Kidney capillary endothelial cell (primary cell): ENCODE data around the gene REXO5.

Experiments
- DNase-seq: peaks from one replicate; pipeline ENCODE4 v3.0.0-alpha.2; 2018; ENCODE audit warnings: low spot score

Gene REXO5

DNA sequence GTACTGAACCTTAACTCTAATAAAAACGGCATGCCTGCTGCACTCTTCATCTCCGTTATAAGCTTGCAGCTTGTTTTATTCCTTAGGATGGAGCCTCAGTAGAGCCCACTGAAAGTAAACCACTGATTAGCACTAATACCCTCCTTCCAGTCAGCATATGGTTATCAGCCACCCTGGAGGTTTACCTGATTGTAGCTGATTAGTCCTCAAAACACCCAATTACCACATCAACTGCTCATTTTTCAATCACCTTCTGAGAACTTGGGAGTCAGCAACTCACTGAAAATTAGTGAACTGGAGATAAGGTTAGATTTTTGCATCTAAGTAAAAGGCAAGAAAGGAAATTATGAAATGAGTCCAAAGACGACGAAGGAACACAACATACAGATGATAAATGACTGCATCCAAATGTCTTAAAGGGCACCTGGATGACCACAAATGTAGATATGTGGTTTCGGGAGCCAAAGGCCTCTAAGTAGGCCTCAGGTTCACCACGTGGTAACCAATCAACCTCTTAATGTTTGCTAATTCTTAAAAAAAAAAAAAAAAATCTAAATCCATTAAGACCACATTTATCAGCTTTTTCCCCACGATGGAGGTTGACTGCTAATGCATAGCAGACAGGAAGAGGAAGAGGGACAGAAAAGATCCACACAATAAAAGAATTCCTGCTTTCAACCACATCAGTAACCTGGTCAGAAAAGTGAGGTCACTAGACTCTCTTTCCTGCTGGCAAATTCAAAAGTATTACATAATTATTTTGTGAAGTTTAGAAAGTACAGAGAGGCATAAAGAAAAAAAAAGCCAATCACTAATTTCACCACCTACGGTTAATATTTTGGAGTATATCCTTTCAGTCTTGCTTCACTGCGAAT, 65.9 kb downstream of the REXO5 start:
- DNase-seq = no peak

DNA sequence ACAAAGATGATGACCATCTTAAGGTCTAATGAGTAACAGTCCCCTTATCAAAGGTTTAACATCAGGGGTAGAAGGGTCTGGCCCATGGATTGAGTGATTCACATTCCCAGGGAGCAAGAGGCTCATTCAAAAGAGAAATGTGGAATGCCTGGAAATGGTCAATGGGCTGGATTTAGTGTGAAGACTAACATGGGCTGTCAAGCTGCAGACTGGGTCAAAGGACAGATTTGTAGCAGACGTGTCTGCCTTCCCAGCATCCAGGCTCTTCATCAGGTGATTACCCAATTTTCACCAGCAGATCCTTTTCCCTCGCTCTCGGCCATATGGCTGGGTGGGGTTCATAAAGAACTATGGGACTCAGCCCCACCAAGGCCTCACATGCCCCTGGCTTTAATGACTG, 67.0 kb downstream of the REXO5 start:
- DNase-seq = no peak

DNA sequence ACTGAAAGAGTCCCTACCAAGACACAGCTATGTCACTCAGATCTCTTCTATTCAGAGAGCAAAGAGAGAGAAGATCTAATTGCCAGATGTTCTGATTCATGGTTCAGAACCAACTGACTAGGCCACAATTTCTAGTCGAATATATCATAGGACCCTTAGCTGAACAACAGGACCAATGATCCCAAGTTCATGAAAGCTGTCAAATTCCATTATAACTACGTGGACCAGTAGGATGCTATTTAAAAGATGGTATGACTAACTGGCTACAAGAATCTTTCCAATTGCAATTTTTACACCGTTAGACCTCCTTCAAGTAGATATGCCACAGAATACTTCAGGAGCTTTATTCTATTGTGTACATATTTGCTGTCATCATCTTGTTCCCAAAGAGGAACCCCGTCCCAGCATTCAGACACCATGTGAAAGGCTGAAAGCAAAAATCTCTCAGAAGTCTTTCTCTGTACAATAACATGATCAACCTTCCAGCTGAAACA, 67.8 kb downstream of the REXO5 start:
- DNase-seq = no peak

DNA sequence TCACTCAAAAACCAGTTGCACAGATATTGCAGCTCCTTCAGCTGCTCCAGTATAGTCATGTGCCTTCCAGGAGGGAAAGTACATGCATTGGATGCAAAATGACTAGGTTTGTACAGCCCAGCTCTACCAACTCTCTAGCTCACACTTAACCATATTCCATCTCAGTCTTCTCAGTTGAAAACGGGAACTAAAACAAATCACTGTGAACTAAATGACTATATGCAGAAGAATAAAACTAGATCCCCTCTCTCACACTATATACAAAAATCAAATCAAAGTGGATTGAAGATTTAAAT, 69.0 kb downstream of the REXO5 start:
- no peak for DNase-seq

DNA sequence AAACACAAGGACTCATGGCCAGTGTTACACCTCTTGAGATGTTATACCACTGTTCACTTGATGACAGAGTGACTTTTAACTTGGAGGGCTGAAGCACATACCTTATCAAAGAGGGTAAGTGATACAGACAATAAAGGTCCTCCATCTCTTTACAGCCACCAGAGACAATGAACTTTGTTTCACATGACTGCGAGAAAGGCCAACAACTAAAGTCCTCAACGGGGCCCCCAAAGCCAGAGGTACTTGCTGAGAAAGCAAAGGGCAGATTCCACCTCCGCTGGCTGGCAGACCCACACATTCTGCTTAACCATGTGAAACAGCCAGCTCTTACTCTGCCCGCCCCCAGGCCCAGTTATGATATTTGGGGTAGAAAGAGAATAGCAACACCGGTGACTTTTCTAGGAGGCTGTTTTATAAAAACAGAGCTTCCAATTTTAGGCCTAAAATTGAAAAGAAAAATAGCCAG, 72.4 kb downstream of the REXO5 start:
- no peak for DNase-seq

DNA sequence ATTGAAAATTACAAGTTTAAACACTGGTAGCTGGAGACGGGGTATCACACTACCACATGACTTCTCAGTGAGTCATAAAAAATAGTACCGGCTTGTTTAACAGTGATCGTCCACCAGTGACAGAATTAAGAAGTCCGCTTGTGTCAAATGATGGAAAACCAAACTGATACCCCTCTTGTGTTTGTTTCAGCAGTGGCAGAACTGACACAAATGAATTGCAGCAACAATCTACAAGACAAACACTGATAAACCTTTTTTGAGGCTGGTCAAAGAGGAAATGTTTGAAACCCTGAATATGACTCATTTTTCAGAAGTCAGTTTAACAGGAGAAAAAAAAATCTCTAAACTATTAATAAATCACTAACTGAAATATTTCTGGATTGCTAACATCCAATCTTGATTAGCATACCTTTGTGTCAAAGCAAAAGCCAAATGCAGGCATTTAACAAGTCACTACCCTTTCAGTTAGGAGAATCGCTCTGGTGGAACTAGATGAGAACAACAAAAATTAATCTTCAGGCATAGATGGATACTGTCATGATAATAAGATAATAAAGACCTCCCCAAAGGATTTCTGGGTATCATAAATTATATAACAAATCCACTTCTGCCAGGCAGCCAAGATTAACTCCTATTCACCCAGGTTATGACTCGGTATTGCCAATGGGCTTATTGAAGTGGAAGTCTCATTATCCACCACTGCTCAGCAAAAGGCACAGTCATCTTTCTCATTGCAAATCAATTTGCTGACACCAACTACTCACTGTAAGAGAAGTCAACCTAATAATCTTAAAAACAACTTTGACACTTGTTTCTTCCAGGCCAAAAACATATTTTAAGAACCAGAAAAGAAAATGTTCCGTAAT, 73.1 kb downstream of the REXO5 start:
- DNase-seq = no peak

DNA sequence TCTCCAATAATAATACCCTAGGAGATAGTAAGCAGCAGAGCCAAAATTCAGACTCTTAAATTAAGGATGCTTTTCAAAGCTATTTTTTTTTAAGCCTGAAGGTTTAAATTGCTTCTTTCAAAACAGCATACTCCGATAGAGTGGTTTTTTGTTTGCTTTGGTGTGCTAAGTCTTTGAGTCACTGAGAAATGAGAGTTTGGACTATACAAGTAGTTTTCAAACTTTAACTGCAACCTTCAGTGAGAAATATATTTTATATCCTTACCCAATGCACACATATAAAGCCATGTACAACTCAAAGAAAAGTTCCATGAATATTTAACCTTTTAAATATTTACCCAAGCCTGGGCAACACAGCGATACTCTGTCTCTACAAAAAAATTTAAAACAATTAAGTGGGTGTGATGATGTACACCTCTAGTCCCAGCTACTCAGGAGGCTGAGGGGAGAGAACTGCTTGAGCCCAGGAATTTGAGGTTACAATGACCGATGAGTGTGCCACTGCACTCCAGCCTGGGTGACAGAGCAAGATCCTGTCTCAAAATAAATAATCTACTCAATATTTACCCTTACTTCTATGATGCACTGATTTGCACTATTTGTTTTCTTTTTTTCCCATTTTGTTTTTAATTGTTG, 74.7 kb downstream of the REXO5 start:
- no peak for DNase-seq

DNA sequence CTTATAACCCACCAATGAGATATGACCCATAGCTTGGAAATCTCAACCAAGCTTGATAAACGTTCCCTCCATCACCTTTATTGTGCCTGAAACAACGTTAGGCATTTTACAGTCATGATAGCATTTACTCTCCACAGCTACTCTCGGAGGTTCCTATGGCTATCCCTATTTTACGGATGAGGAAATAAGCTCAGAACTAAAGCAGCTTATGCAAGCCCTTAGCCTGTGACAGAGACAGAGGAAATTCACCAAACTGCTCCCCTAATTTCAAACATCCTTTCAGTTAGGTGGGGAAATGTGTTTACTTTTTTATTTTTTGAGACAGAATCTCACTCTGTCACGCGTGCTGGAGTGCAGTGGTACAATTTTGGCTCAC, 75.2 kb downstream of the REXO5 start:
- DNase-seq = no peak

DNA sequence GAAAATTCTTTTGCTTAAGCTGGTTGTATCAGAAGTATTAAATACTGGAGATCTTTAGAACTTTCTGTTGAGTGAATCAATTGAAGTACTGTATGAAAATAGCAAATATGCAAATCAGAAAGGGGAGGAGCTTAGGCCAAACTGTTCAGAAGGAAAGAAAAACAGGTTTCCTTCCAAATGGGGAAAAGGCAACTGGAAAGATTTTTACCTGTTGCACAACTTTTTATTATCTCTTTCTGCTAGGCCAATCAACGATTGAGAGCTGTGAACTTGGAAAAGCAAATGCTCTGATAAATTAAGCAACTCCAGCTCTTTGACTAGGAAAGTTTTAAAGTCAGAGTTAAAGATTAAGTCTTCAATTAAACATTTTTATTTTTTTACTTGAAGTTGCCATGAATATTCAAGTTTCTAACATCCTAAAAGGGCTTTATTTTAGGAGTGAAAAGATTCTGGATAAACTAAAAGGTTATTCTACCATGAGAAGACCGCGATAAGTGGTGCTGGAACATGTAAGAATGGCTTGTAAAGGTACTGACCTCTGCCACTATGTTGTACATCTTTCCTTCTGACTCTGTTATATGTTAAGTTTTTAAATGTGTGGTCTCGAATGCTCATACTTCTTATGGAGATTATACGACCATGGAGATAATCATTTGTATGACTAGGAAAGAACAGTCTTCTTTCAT, 77.4 kb downstream of the REXO5 start:
- DNase-seq = no peak

DNA sequence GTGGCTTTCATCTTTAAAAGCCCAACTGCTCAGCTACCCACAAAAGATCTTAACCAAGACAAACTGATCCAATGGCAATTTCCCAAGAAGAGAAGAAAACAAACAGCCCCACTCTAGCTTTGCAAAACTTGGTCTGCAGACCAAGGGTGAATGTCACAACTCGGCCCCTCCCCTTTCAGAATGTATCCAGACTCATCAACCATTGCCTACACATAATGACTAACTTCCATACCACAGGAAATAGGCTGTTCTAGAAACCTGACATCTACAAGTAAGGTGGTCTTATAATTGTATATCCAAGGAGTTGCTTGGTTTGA, 77.9 kb downstream of the REXO5 start:
- DNase-seq = peak; percentile 45

DNA sequence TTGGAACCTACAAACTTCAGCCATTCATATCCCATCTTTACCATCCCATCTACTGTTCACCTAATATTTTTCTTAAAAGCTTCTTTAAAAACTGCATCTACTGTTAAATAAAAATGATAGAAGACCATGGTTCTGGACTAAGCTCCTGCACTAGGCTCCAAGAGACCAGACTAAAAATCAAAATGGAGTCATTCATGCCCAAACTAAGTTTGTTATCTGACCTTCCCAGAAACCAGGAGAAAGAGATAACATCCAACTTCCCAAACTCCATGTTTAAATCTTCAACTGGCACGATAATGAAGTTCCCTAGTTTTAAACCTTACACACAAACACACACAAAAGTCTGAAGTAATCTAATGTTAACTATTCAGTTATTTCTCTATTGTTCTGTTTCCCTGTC, 80.0 kb downstream of the REXO5 start:
- no peak for DNase-seq

DNA sequence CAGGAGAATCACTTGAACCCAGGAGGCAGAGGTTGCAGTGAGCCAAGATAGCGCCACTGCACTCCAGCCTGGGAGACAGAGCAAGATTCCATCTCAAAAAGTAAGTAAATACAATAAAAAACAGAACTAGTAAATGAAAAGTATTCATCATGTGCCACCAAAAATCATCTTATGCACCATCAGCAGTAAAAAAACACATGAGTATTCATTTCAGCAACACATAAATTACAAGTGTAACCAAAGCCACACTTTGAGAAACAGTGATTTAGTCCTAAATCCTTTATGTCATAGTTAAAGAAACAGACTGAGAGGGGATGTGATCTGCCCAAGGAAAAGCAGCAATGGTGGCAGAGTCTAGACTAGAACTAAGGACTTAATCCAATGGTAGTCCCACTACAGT, 80.9 kb downstream of the REXO5 start:
- no peak for DNase-seq

DNA sequence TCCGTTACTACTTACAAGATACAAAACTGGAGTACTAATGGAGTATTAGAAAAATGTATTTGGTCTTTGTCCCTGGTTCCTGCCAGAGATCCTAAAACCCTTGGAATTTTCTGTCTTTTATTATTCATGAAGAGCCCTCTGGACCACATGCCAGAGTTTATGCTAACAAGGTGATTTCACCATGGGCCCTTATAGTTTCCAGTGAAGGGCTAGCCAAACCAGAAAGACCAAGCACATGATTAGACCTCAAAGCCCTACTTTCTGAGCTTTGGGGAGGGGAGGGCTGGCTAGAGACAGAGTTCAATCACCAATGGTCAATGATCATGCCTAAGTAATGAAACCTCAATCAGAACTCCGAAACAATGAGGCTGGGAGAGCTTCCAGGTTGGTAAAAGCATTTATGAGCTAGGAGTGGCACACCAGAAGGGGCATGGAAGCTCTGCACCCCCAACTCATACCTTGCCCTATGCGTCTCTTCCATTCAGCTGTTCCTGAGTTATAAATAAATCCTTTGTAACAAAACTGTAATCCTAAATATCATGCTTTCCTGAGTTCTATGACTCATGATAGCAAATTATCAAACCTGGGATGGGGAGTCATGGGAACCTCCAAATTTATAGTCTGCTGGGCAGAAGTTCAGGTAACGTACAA, 83.4 kb downstream of the REXO5 start:
- no peak for DNase-seq

DNA sequence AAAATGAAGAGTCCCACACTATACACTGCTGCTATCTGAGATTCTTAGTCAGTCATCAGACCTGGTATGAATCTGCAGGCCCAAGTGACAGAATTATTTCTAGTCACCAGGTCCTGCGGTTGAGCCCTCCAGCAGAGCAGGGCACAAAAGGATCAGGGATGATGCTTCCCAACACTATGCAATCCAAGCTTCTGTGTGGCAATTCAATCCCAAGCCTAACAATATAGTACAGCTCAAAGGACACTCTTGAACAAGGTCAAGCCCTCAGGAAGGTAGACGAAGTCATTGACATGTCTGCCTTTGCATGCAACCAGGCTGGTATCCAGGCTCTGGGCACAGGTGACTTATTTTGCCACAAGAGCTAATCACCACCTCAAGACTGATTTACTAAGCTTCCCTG, 88.1 kb downstream of the REXO5 start:
- DNase-seq = no peak

DNA sequence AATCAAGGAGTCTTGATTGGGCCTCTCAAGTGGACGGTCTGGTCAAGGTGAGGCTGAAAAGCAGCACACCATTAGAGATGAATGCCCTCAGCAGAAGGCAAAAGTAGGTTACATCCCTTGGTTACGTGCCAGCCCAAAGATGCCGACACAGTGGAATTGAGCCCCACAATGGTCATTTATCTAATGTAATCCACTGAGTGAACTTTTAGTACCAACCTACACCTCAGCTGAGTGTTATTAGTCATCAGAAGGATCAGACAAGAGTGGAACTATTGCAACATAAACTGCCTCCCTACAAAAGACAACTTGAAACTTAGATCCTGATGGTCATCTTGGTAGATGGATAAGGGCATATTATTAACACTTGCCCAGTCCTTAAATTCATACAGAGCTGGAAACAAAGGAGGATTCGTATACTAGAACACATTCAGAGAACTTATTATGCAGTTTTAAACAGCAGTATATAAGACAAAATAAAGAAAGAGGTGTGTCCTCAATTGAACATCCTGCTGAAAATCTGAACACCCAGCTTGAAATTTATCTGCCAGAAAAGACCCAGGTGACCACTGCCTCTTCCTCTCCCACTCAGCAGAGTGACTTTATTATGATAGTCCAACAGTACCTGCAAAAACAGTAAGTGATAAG, 91.0 kb downstream of the REXO5 start:
- DNase-seq = no peak

DNA sequence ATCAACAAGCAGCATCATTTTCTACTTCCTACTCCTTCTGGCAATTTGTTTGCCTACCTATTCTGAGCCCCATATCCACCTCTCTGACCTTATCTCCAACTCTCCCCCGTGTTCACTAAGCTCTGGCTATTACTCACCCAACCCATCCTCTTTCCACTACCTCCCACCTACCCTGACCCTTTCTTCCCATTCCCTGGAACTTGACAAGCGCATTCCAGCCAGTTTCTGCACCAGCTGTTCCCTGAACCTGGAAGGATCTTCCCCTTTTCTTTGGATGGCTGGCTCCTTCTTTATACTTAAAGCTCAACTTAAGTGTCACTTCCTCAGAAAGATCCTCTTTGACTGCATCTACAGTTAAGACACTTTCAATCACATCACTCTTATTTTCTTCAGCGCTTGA, 91.6 kb downstream of the REXO5 start:
- DNase-seq = no peak

DNA sequence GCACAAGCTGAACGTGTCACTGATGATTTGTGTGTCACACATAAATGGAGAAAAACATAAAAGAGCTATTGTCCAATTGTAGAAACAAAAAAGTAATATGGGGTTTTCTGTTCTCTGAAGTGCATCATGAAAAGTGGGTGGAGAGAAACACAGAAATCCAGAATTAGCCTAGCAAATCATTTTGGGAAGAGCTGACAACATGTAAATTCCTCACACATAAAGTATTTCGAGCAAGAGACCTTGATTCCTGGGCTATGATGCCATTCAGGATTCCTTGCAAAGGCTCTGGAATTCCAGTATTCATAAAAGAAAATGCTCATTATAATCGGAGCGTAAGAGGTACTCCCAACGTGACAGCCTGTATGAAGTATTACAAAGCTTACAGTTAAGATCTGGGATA, 92.7 kb downstream of the REXO5 start:
- no peak for DNase-seq
